ENCODE data around the gene IMMP1L.

IMMP1L gene

GRCh38 chr11:31383116-31383515, 126.3 kb downstream of the IMMP1L start:
- no peak for DNase-seq

All from fibroblast of skin of back (primary cell).